Tibial artery (tissue), 4 donors: Measurements from ENCODE around the gene GUCA2A.

Experiments used
- DNase-seq, 2 donors: peaks; one replicate each; pipeline ENCODE4 v3.0.0-alpha.2; 2019
- H3K27ac ChIP-seq, 2 donors: fragments of 200-600 bp; sonication (generic) in 1 of 2; 1 replicate in 1 of 2; 2 replicates in 1 of 2; pipeline ENCODE4 v1.5.1; 2018 to 2019; ENCODE audit warnings: mild to moderate bottlenecking in 1 of 2
- H3K27me3 ChIP-seq, 2 donors: fragments of 200-600 bp; sonication (generic) in 1 of 2; one replicate each; pipeline versions ENCODE4 v1.5.1 to v1.6.0; 2016 to 2019
- H3K36me3 ChIP-seq, 3 donors: fragments of 200-600 bp; sonication (generic) in 2 of 3; one replicate each; pipeline ENCODE4 v1.5.1; 2016 to 2019; ENCODE audit warnings: mild to moderate bottlenecking in 2 of 3
- H3K4me1 ChIP-seq, 4 donors: fragments of 200-600 bp; sonication (generic) in 2 of 4; 1 replicate in 3 of 4; 2 replicates in 1 of 4; pipeline ENCODE4 v1.5.1; 2016 to 2019
- H3K4me3 ChIP-seq, 2 donors: fragments of 200-600 bp; sonication (generic) in 1 of 2; 1 replicate in 1 of 2; 2 replicates in 1 of 2; pipeline ENCODE4 v1.5.1; 2018 to 2019; ENCODE audit warnings: mild to moderate bottlenecking in 2 of 2
- H3K9me3 ChIP-seq, 3 donors: fragments of 200-600 bp; sonication (generic) in 1 of 3; one replicate each; pipeline ENCODE4 v1.5.1; 2016 to 2019
- CTCF ChIP-seq, 2 experiments: fragments of 200-600 bp in 1 of 2; fragments of 450-650 bp in 1 of 2; IDR thresholded peaks; one replicate each; pipeline ENCODE4 v1.5.1; 2017 to 2019; ENCODE audit warnings: antibody characterized with exemption in 2 of 2, mild to moderate bottlenecking in 1 of 2, moderate library complexity in 1 of 2
- intact Hi-C: fragments of 100-400 bp; cut with DNase I; formaldehyde crosslinking; loops from one replicate; pipeline ENCODE4 v1.15.0; 2023; ENCODE audit warnings: low total_unique reads

GUCA2A gene

GRCh38 chr1:42145764-42146625 is 18.6 kb downstream of the GUCA2A start:
- no peaks in the 10 kb centered on the region for H3K36me3 ChIP-seq
- no peaks in the 10 kb centered on the region for H3K4me1 ChIP-seq
- H3K27me3 ChIP-seq, result peaks cover 0 to 77% of the 10 kb centered on the region in 2 donors
- H3K4me3 ChIP-seq, result no peak overlapping the region
- intact Hi-C loops, result no loop called here
- H3K9me3 ChIP-seq, result no peaks in the 10 kb centered on the region
- no peak overlapping the region for H3K27ac ChIP-seq
- no peak for DNase-seq
- no peak for TF ChIP-seq CTCF (IDR thresholded peaks at IDR 0.05)

- Histone ChIP-seq H3K4me1 (no peaks in the 10 kb centered on the region), H3K4me3 (no peak overlapping the region), H3K27me3 (peaks cover 0 to 73% of the 10 kb centered on the region in 2 donors), H3K9me3 (no peaks in the 10 kb centered on the region), H3K27ac (no peak overlapping the region), H3K36me3 (no peaks in the 10 kb centered on the region)
- TF ChIP-seq CTCF (IDR thresholded peaks at IDR 0.05), result no peak
- intact Hi-C loops, result no loop called here
- no peak for DNase-seq
These were observed 19.2 kb downstream of the GUCA2A start for GRCh38 chr1:42145389-42145716.

GRCh38 chr1:42144711-42145388 is 19.7 kb downstream of the GUCA2A start:
- no peak for DNase-seq
- TF ChIP-seq CTCF (IDR thresholded peaks at IDR 0.05), result no peak
- no peaks in the 10 kb centered on the region for H3K4me1 ChIP-seq
- intact Hi-C loops, result no loop called here
- H3K27ac ChIP-seq, result no peak overlapping the region
- H3K9me3 ChIP-seq, result no peaks in the 10 kb centered on the region
- H3K36me3 ChIP-seq, result no peaks in the 10 kb centered on the region
- peaks cover 0 to 75% of the 10 kb centered on the region in 2 donors for H3K27me3 ChIP-seq
- H3K4me3 ChIP-seq, result no peak overlapping the region

GRCh38 chr1:42143896-42144710 is 20.4 kb downstream of the GUCA2A start:
- intact Hi-C loops, result no loop called here
- Histone ChIP-seq H3K4me1 (no peaks in the 10 kb centered on the region), H3K9me3 (no peaks in the 10 kb centered on the region), H3K27me3 (peaks cover 0 to 72% of the 10 kb centered on the region in 2 donors), H3K27ac (no peak overlapping the region), H3K4me3 (no peak overlapping the region), H3K36me3 (no peaks in the 10 kb centered on the region)
- DNase-seq, result no peak
- no peak for TF ChIP-seq CTCF (IDR thresholded peaks at IDR 0.05)

- intact Hi-C loops, result no loop called here
- H3K4me3 ChIP-seq, result no peak overlapping the region
- peaks cover 0 to 62% of the 10 kb centered on the region in 2 donors for H3K27me3 ChIP-seq
- DNase-seq, result no peak
- H3K4me1 ChIP-seq, result no peaks in the 10 kb centered on the region
- H3K36me3 ChIP-seq, result no peaks in the 10 kb centered on the region
- no peak for TF ChIP-seq CTCF (IDR thresholded peaks at IDR 0.05)
- H3K9me3 ChIP-seq, result no peaks in the 10 kb centered on the region
- no peak overlapping the region for H3K27ac ChIP-seq
These were observed 21.5 kb downstream of the GUCA2A start for GRCh38 chr1:42142894-42143675.
